K562 (cell line): ENCODE measurements around the gene PRELID2. TPM values are rescaled to one million over a fixed set of nuclear protein-coding genes. Genes with fewer than 3 reads are reported as not detected.

ENCODE experiments used
- ATAC-seq: fragments of 200-7000 bp; cut with Tn5 transposase; 3 replicates; pipeline ENCODE4 v1.9.1; 2020; ENCODE audit warnings: moderate library complexity
- BruUV-seq: library from RNA; stranded (reverse); fragments of 400-500 nt; replicated peaks from 2 replicates; lab custom pipeline; 2021; lab: Mats Ljungman, UMichigan
- CTCF ChIA-PET: fragments of 300-600 bp; formaldehyde crosslinking; extraction: SDS; loops from one replicate; lab custom pipeline; 2021; ENCODE audit warnings: low intra/inter-chr PET ratio; lab: Yijun Ruan, JAX
- POLR2A ChIA-PET: fragments of 300-600, 350-650 bp; sonication (Branson Sonifier 250); formaldehyde crosslinking; extraction: SDS; loops from one replicate; lab custom pipeline; 2021; ENCODE audit warnings: antibody characterized with exemption, inconsistent platforms; lab: Yijun Ruan, JAX
- DNase-seq, 4 experiments: peaks; one replicate each; pipeline versions ENCODE4 v3.0.0 to v3.0.0-alpha.2; 2011 to 2018; ENCODE audit warnings: low spot score in 3 of 4, mixed read lengths in 3 of 4; ENCODE audit errors: extremely low read depth in 1 of 4
- FAIRE-seq: peaks from 2 replicates; lab custom pipeline; 2011; peaks lifted over from hg19 to GRCh38; lab: Jason Lieb, UNC
- H2AFZ ChIP-seq: 2 replicates; pipeline ENCODE4 v1.6.0; 2011; ENCODE audit warnings: low read depth, low read length, control low read depth, inconsistent platforms
- H3K27ac ChIP-seq: fragments of 200-600 bp; 3 replicates; pipeline ENCODE4 v1.8.0; 2011; ENCODE audit warnings: low read depth, mild to moderate bottlenecking, control low read depth, inconsistent platforms, low read length, moderate library complexity, mixed read lengths; ENCODE audit errors: extremely low read depth
- H3K27me3 ChIP-seq, 2 experiments: fragments of 300-600 bp in 1 of 2; 2 replicates in 1 of 2; 3 replicates in 1 of 2; pipeline versions ENCODE4 v1.6.0 to v1.8.0; 2011; ENCODE audit warnings: inconsistent platforms in 2 of 2, low read length in 2 of 2, mild to moderate bottlenecking in 1 of 2, mixed read lengths in 1 of 2, moderate library complexity in 1 of 2; ENCODE audit not compliant: control insufficient read depth in 2 of 2, insufficient read depth in 2 of 2
- H3K36me3 ChIP-seq: fragments of 300-600 bp; 3 replicates; pipeline ENCODE4 v1.8.0; 2011; ENCODE audit warnings: mild to moderate bottlenecking, low read length, inconsistent platforms; ENCODE audit not compliant: control insufficient read depth, insufficient read depth
- H3K4me1 ChIP-seq, 2 experiments: fragments of 200-600 bp in 1 of 2; replicated peaks in 1 of 2; 2 replicates in 1 of 2; 3 replicates in 1 of 2; pipeline versions ENCODE4 v1.5.1 to v1.8.0; 2011; ENCODE audit warnings: inconsistent platforms in 2 of 2, low read length in 2 of 2, mild to moderate bottlenecking in 1 of 2, mixed read lengths in 1 of 2, moderate library complexity in 1 of 2; ENCODE audit not compliant: control insufficient read depth in 2 of 2, insufficient read depth in 2 of 2
- H3K4me2 ChIP-seq: 2 replicates; pipeline ENCODE4 v1.6.1; 2011; ENCODE audit warnings: low read length, control low read depth, inconsistent platforms, mixed read lengths; ENCODE audit not compliant: insufficient read depth
- H3K4me3 ChIP-seq: fragments of 200-600 bp; sonication (generic), shearing (Covaris generic); 2 replicates; pipeline ENCODE4 v1.5.1; 2016; ENCODE audit warnings: control low read depth, inconsistent platforms
- H3K79me2 ChIP-seq: fragments of 200-600 bp; 3 replicates; pipeline ENCODE4 v1.8.0; 2011; ENCODE audit warnings: low read length, inconsistent platforms; ENCODE audit not compliant: control insufficient read depth, insufficient read depth
- H3K9ac ChIP-seq, 2 experiments: 2 replicates each; pipeline versions ENCODE4 v1.6.0 to v1.6.1; 2011; ENCODE audit warnings: low read depth in 2 of 2, low read length in 2 of 2, control low read depth in 1 of 2, inconsistent platforms in 1 of 2, mild to moderate bottlenecking in 1 of 2, mixed read lengths in 1 of 2; ENCODE audit not compliant: insufficient read depth in 1 of 2
- H3K9me1 ChIP-seq: one replicate; pipeline ENCODE4 v1.6.0; 2011; ENCODE audit warnings: inconsistent platforms, mild to moderate bottlenecking, low read length, moderate library complexity; ENCODE audit not compliant: control insufficient read depth, insufficient read depth
- H3K9me3 ChIP-seq: replicated peaks from 2 replicates; pipeline ENCODE4 v1.5.1; 2011; ENCODE audit warnings: low read depth, low read length, inconsistent platforms; ENCODE audit not compliant: control insufficient read depth, insufficient read depth
- H4K20me1 ChIP-seq: replicated peaks from 2 replicates; pipeline ENCODE4 v1.6.1; 2011; ENCODE audit warnings: low read length, inconsistent platforms, mixed read lengths; ENCODE audit not compliant: control insufficient read depth, insufficient read depth
- ARID1B ChIP-seq: fragments of 450-650 bp; IDR thresholded peaks from 2 replicates; pipeline ENCODE4 v1.6.1; 2016; ENCODE audit warnings: antibody characterized with exemption, mild to moderate bottlenecking, inconsistent platforms
- ELF1 ChIP-seq: fragments of 200-800 bp; sonication (Bioruptor generic); IDR thresholded peaks from 2 replicates; pipeline ENCODE4 v1.6.1; 2016; ENCODE audit warnings: missing genetic modification characterization, missing compliant biosample characterization
- ELK1 ChIP-seq: sonication (generic); formaldehyde crosslinking; IDR thresholded peaks from 2 replicates; pipeline ENCODE4 v1.8.1; 2022; ENCODE audit warnings: missing genetic modification reagents
- HIVEP1 ChIP-seq: fragments of 250-450 bp; sonication (Bioruptor Pico); IDR thresholded peaks from 2 replicates; pipeline ENCODE4 v1.4.0; 2020; ENCODE audit warnings: mild to moderate bottlenecking
- HMG20A ChIP-seq: fragments of 450-650 bp; formaldehyde crosslinking; conservative IDR thresholded peaks from 2 replicates; pipeline ENCODE4 v1.4.0; 2020; ENCODE audit warnings: mild to moderate bottlenecking, mixed read lengths
- KDM2B ChIP-seq: fragments of 250-450 bp; sonication (Bioruptor Pico); IDR thresholded peaks from 2 replicates; pipeline ENCODE4 v1.8.0; 2021; ENCODE audit warnings: mild to moderate bottlenecking, moderate library complexity
- MYBL2 ChIP-seq, 2 experiments: fragments of 450-650 bp in 1 of 2; sonication (generic) in 1 of 2; formaldehyde crosslinking in 1 of 2; IDR thresholded peaks; 2 replicates each; pipeline versions ENCODE4 v1.6.1 to v1.8.1; 2017 to 2022; ENCODE audit warnings: borderline replicate concordance in 1 of 2, inconsistent platforms in 1 of 2, low read depth in 1 of 2, mild to moderate bottlenecking in 1 of 2, missing genetic modification reagents in 1 of 2, moderate library complexity in 1 of 2
- PHF21A ChIP-seq: fragments of 450-650 bp; IDR thresholded peaks from 2 replicates; pipeline ENCODE4 v1.6.1; 2017; ENCODE audit warnings: low read depth, borderline replicate concordance
- PML ChIP-seq: IDR thresholded peaks from 2 replicates; pipeline ENCODE4 v1.6.1; 2012; ENCODE audit warnings: low read length, inconsistent platforms
- SMAD3 ChIP-seq: fragments of 450-650 bp; formaldehyde crosslinking; conservative IDR thresholded peaks from 2 replicates; pipeline ENCODE4 v1.4.0; 2020; ENCODE audit warnings: mild to moderate bottlenecking
- SMAD4 ChIP-seq: fragments of 250-450 bp; sonication (Bioruptor Pico); conservative IDR thresholded peaks from 2 replicates; pipeline ENCODE4 v1.8.0; 2021; ENCODE audit warnings: inconsistent platforms, mild to moderate bottlenecking, moderate library complexity
- TAF7 ChIP-seq: fragments of 450-650 bp; IDR thresholded peaks from 2 replicates; pipeline ENCODE4 v1.6.1; 2016; ENCODE audit warnings: missing genetic modification characterization, missing compliant biosample characterization
- TEAD2 ChIP-seq: fragments of 450-650 bp; IDR thresholded peaks from 2 replicates; pipeline ENCODE4 v1.6.1; 2016; ENCODE audit warnings: missing genetic modification characterization, control low read depth, missing compliant biosample characterization
- ZBTB1 ChIP-seq: sonication (generic); formaldehyde crosslinking; IDR thresholded peaks from 2 replicates; pipeline ENCODE4 v1.8.1; 2023; ENCODE audit warnings: missing genetic modification reagents, low read depth, mild to moderate bottlenecking, borderline replicate concordance
- ZKSCAN1 ChIP-seq: fragments of 150-350 bp; IDR thresholded peaks from 2 replicates; pipeline ENCODE4 v1.6.1; 2016; ENCODE audit warnings: low read depth, low read length
- ZNF589 ChIP-seq: fragments of 200-800 bp; sonication (Bioruptor generic); IDR thresholded peaks from 2 replicates; pipeline ENCODE4 v1.6.1; 2016; ENCODE audit warnings: low read depth, missing genetic modification characterization, missing compliant biosample characterization
- ZNF77 ChIP-seq: fragments of 250-450 bp; sonication (Bioruptor Pico); IDR thresholded peaks from 2 replicates; pipeline ENCODE4 v1.5.0; 2020
- WGBS: fragments of 100-300 bp; shearing (Covaris generic); methylation state at CpG from one replicate; pipeline ENCODE4 v1.1.6; 2016; ENCODE audit warnings: low coverage, mixed read lengths; ENCODE audit not compliant: insufficient coverage; ENCODE audit errors: missing lambda C conversion rate; 5-methylcytosine and 5-hydroxymethylcytosine counted together
- in situ Hi-C: fragments of 300-500 bp; cut with MboI; formaldehyde crosslinking; loops from 4 replicates; pipeline ENCODE4 v1.15.0; 2018; ENCODE audit warnings: inconsistent platforms, mixed read lengths
- intact Hi-C: fragments of 100-400 bp; cut with micrococcal nuclease; formaldehyde crosslinking; loops from 2 replicates; pipeline ENCODE4 v1.14.2; 2022
- polyA plus RNA-seq, 8 experiments: library from polyadenylated mRNA; depleted of rRNA in 4 of 8; stranded (reverse) in 5 of 8; unstranded in 3 of 8; fragments of >200 nt; fragmentation: Nextera tagmentation in 2 of 8; fragmentation: Illumina TruSeq in 1 of 8; extraction: Ambion mirVana in 2 of 8; extraction: Trizol in 1 of 8; gene quantifications; 2 replicates each; pipeline versions ENCODE4 v1.2.1 to v1.2.3, GENCODE V29; 2011 to 2014; ENCODE audit warnings: inconsistent platforms in 1 of 8, missing spikeins in 1 of 8
- total RNA-seq, 7 experiments: library from RNA; depleted of rRNA in 6 of 7; stranded (reverse); fragments of >200 nt in 6 of 7; fragmentation: Illumina TruSeq in 2 of 7; extraction: Trizol in 2 of 7; gene quantifications; 2 replicates each; pipeline versions ENCODE4 v1.2.1 to v1.2.3, GENCODE V29; 2011 to 2021; ENCODE audit warnings: low replicate concordance in 1 of 7
- TF ChIP-seq, protein P1 (sequence below), 2 experiments: fragments of 450-650 bp in 1 of 2; IDR thresholded peaks; 2 replicates each; pipeline ENCODE4 v1.6.1; 2011 to 2017; ENCODE audit warnings: low read depth in 2 of 2, antibody characterized with exemption in 1 of 2, borderline replicate concordance in 1 of 2, low read length in 1 of 2, mild to moderate bottlenecking in 1 of 2, mixed read lengths in 1 of 2; ENCODE audit not compliant: control insufficient read depth in 1 of 2

PRELID2 gene
- total and polyA plus RNA-seq, 9 of the 15 experiments (the other 6 are each of a cell fraction or from before 2014, with no cell fraction given): 6.4 to 68.2 (median 28.8) TPM

DNA sequence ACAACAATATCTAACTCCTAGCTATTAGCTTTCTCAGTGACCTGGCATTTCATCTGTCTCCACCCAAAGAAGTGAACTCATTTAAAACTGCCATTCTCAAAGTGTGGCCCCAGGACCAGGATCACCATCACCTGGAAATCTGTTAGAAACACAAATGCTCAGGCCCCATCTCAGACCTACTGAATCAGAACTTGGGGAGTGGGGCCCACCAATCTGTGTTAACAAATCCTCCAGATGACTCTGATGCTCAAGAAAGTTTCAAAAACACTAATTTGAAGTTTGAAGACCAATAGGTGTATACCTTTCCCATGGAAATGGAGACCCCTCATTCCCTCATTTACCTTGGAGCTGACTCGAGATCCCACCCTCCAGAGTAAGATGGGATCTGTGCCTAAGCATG is 72.3 kb downstream of the PRELID2 start:
- H3K9me1 ChIP-seq: no peaks in the 10 kb centered on the region
- FAIRE-seq: no peak
- BruUV-seq: no TSS peak
- no peaks in the 10 kb centered on the region for H3K27me3 ChIP-seq
- no peaks in the 10 kb centered on the region for H3K79me2 ChIP-seq
- no peaks in the 10 kb centered on the region for H3K4me1 ChIP-seq
- intact Hi-C loops: no loop called here
- H3K4me3 ChIP-seq: no peak overlapping the region
- in situ Hi-C loops: no loop called here
- H4K20me1 ChIP-seq: no peaks in the 10 kb centered on the region
- ATAC-seq: no peak
- no peak overlapping the region for H2AFZ ChIP-seq
- no peak overlapping the region for H3K27ac ChIP-seq
- 0 out of 3 replicates have a peak, but pooled peaks cover 5% of the 10 kb centered on the region for H3K36me3 ChIP-seq
- H3K9me3 ChIP-seq: no peaks in the 10 kb centered on the region
- no peak overlapping the region for H3K4me2 ChIP-seq
- TF ChIP-seq MYBL2 (IDR thresholded peaks at IDR 0.05; ENCODE audit: low read depth) (no peak), MYBL2 (CRISPR knock-in tag; IDR thresholded peaks at IDR 0.05; ENCODE audit: borderline replicate concordance) (no peak), HMG20A (CRISPR knock-in tag) (no peak), KDM2B (CRISPR knock-in tag) (no peak), SMAD3 (CRISPR knock-in tag) (no peak), ARID1B (no peak), TAF7 (tag) (no peak), TEAD2 (tag) (no peak), HIVEP1 (CRISPR knock-in tag) (no peak), ELF1 (no peak), ZNF589 (CRISPR knock-in tag) (no peak), ELK1 (CRISPR knock-in tag) (no peak), ZNF77 (CRISPR knock-in tag) (no peak), SMAD4 (no peak), ZKSCAN1 (no peak), ZBTB1 (CRISPR knock-in tag) (no peak), PHF21A (no peak), PML (no peak)
- TF ChIP-seq, protein P1, sequence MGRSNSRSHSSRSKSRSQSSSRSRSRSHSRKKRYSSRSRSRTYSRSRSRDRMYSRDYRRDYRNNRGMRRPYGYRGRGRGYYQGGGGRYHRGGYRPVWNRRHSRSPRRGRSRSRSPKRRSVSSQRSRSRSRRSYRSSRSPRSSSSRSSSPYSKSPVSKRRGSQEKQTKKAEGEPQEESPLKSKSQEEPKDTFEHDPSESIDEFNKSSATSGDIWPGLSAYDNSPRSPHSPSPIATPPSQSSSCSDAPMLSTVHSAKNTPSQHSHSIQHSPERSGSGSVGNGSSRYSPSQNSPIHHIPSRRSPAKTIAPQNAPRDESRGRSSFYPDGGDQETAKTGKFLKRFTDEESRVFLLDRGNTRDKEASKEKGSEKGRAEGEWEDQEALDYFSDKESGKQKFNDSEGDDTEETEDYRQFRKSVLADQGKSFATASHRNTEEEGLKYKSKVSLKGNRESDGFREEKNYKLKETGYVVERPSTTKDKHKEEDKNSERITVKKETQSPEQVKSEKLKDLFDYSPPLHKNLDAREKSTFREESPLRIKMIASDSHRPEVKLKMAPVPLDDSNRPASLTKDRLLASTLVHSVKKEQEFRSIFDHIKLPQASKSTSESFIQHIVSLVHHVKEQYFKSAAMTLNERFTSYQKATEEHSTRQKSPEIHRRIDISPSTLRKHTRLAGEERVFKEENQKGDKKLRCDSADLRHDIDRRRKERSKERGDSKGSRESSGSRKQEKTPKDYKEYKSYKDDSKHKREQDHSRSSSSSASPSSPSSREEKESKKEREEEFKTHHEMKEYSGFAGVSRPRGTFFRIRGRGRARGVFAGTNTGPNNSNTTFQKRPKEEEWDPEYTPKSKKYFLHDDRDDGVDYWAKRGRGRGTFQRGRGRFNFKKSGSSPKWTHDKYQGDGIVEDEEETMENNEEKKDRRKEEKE (IDR thresholded peaks at IDR 0.05; ENCODE audit: borderline replicate concordance in 1 of 2, control insufficient read depth in 1 of 2, low read depth in 2 of 2, low read length in 1 of 2): no peak
- TF ChIP-seq, all 486 proteins: peak for 0
- CTCF ChIA-PET: no interaction called here
- DNase-seq: no peak
- H3K9ac ChIP-seq: no peak overlapping the region
- POLR2A ChIA-PET: no interaction called here
- WGBS: 64% methylated on average over 1 of the region's 1 CpG
